SK-N-MC (cell line): ENCODE data around the gene POLD4.

ENCODE experiments used
- EZH2 ChIP-seq: fragments of 200-600 bp; sonication (generic); IDR thresholded peaks from one replicate; pipeline ENCODE4 v1.6.1; 2017; ENCODE audit warnings: antibody characterized with exemption
- POLR2AphosphoS5 ChIP-seq: IDR thresholded peaks from 2 replicates; pipeline ENCODE4 v1.6.1; 2012; ENCODE audit warnings: mild to moderate bottlenecking, low read depth, low read length, borderline replicate concordance

- no peak for TF ChIP-seq POLR2AphosphoS5
- TF ChIP-seq EZH2 = no peak
Observed at GRCh38 chr11:67367761-67368227, 14.4 kb upstream of the POLD4 start.
